ENCODE data around the gene ETNK2.

- TF ChIP-seq CTCF (IDR thresholded peaks at IDR 0.05) (no peak), POLR2A (IDR thresholded peaks at IDR 0.05) (no peak)
Observed at GRCh38 chr1:204105131-204105515, 46.7 kb downstream of the ETNK2 start.

Measured in body of pancreas (tissue), 4 donors.